H9 (cell line): ENCODE results near the gene DEFB132. TPM values are rescaled to one million over a fixed set of nuclear protein-coding genes. Genes with fewer than 3 reads are reported as not detected.

Source experiments
- DNase-seq: peaks from one replicate; pipeline ENCODE4 v3.0.0-alpha.2; 2017
- H2AFZ ChIP-seq: one replicate; pipeline ENCODE4 v1.6.1; 2013; ENCODE audit warnings: mild to moderate bottlenecking, low read length, control low read depth, moderate library complexity
- H2AK5ac ChIP-seq: 2 replicates; pipeline ENCODE4 v1.6.1; 2013; ENCODE audit warnings: low read length, control low read depth, mixed read lengths; ENCODE audit not compliant: insufficient read length
- H2BK120ac ChIP-seq: one replicate; pipeline ENCODE4 v1.6.1; 2013; ENCODE audit warnings: low read depth, mild to moderate bottlenecking, low read length, control low read depth, inconsistent platforms; ENCODE audit not compliant: poor library complexity, severe bottlenecking
- H2BK12ac ChIP-seq: 2 replicates; pipeline ENCODE4 v1.6.1; 2013; ENCODE audit warnings: low read length, control low read depth, mixed read lengths, low read depth; ENCODE audit not compliant: insufficient read length
- H2BK15ac ChIP-seq: 2 replicates; pipeline ENCODE4 v1.6.1; 2013; ENCODE audit warnings: low read depth, low read length, control low read depth
- H2BK20ac ChIP-seq: one replicate; pipeline ENCODE4 v1.6.1; 2013; ENCODE audit warnings: low read depth, mild to moderate bottlenecking, low read length, control low read depth, inconsistent platforms; ENCODE audit not compliant: poor library complexity, severe bottlenecking
- H2BK5ac ChIP-seq: 2 replicates; pipeline ENCODE4 v1.6.1; 2013; ENCODE audit warnings: low read length, control low read depth, mixed read lengths; ENCODE audit not compliant: insufficient read length
- H3K14ac ChIP-seq: 2 replicates; pipeline ENCODE4 v1.6.1; 2013; ENCODE audit warnings: low read length, control low read depth; ENCODE audit not compliant: insufficient read depth
- H3K18ac ChIP-seq: 2 replicates; pipeline ENCODE4 v1.6.1; 2013; ENCODE audit warnings: low read depth, mild to moderate bottlenecking, mixed read lengths, low read length, control low read depth; ENCODE audit not compliant: insufficient read length
- H3K23ac ChIP-seq: 2 replicates; pipeline ENCODE4 v1.6.1; 2013; ENCODE audit warnings: low read length, control low read depth, mixed read lengths, low read depth; ENCODE audit not compliant: insufficient read length
- H3K23me2 ChIP-seq: 2 replicates; pipeline ENCODE4 v1.6.1; 2013; ENCODE audit warnings: low read depth, mild to moderate bottlenecking, mixed read lengths, low read length, control low read depth; ENCODE audit not compliant: insufficient read length, poor library complexity, severe bottlenecking
- H3K27ac ChIP-seq: 2 replicates; pipeline ENCODE4 v1.5.1; 2013; ENCODE audit warnings: low read length, control low read depth, mixed read lengths, low read depth; ENCODE audit not compliant: insufficient read length
- H3K27me3 ChIP-seq: 2 replicates; pipeline ENCODE4 v1.6.1; 2013; ENCODE audit warnings: low read length, control low read depth, inconsistent platforms; ENCODE audit not compliant: insufficient read depth
- H3K4ac ChIP-seq: 2 replicates; pipeline ENCODE4 v1.6.1; 2013; ENCODE audit warnings: low read depth, mild to moderate bottlenecking, control low read depth, inconsistent platforms, low read length, moderate library complexity
- H3K4me1 ChIP-seq: 2 replicates; pipeline ENCODE4 v1.6.1; 2013; ENCODE audit warnings: low read length, control low read depth, inconsistent platforms; ENCODE audit not compliant: insufficient read depth
- H3K4me2 ChIP-seq: 2 replicates; pipeline ENCODE4 v1.6.1; 2013; ENCODE audit warnings: low read length, control low read depth, mixed read lengths; ENCODE audit not compliant: insufficient read length, insufficient read depth
- H3K56ac ChIP-seq: 2 replicates; pipeline ENCODE4 v1.6.1; 2013; ENCODE audit warnings: low read depth, mild to moderate bottlenecking, mixed read lengths, low read length, control low read depth; ENCODE audit not compliant: insufficient read length
- H3K79me1 ChIP-seq: 2 replicates; pipeline ENCODE4 v1.6.1; 2013; ENCODE audit warnings: low read depth, mild to moderate bottlenecking, moderate library complexity, low read length, control low read depth, inconsistent platforms; ENCODE audit not compliant: insufficient read depth, poor library complexity, severe bottlenecking
- H3K79me2 ChIP-seq: 2 replicates; pipeline ENCODE4 v1.6.1; 2013; ENCODE audit warnings: low read length, control low read depth, inconsistent platforms; ENCODE audit not compliant: insufficient read depth
- H3K9ac ChIP-seq: 2 replicates; pipeline ENCODE4 v1.6.1; 2013; ENCODE audit warnings: low read length, control low read depth, mixed read lengths; ENCODE audit not compliant: insufficient read length; ENCODE audit errors: extremely low read depth
- H3K9me3 ChIP-seq: one replicate; pipeline ENCODE4 v1.6.1; 2013; ENCODE audit warnings: low read depth, low read length, inconsistent platforms; ENCODE audit not compliant: control insufficient read depth
- H3T11ph ChIP-seq: one replicate; pipeline ENCODE4 v1.6.1; 2013; ENCODE audit warnings: mild to moderate bottlenecking, low read length, control low read depth, inconsistent platforms
- H4K20me1 ChIP-seq: one replicate; pipeline ENCODE4 v1.6.1; 2013; ENCODE audit not compliant: control insufficient read depth, insufficient read length, insufficient read depth
- H4K5ac ChIP-seq: 2 replicates; pipeline ENCODE4 v1.6.1; 2013; ENCODE audit warnings: low read depth, mild to moderate bottlenecking, mixed read lengths, low read length, control low read depth; ENCODE audit not compliant: insufficient read length
- H4K8ac ChIP-seq: replicated peaks from 2 replicates; pipeline ENCODE4 v1.6.1; 2013; ENCODE audit warnings: low read length, control low read depth, mixed read lengths, low read depth; ENCODE audit not compliant: insufficient read length
- H4K91ac ChIP-seq: 2 replicates; pipeline ENCODE4 v1.6.1; 2013; ENCODE audit warnings: low read depth, mild to moderate bottlenecking, moderate library complexity, mixed read lengths, low read length, control low read depth; ENCODE audit not compliant: insufficient read length
- H3K27ac Mint-ChIP-seq, 3 experiments: 2 replicates in 2 of 3; 3 replicates in 1 of 3; pipeline ENCODE4 v1.8.0; 2020 to 2021; ENCODE audit warnings: mixed read lengths in 3 of 3, mild to moderate bottlenecking in 1 of 3, moderate library complexity in 1 of 3
- H3K27me3 Mint-ChIP-seq: 2 replicates; pipeline ENCODE4 v1.8.0; 2021; ENCODE audit warnings: low read depth, mild to moderate bottlenecking, moderate library complexity, mixed read lengths
- H3K36me3 Mint-ChIP-seq, 3 experiments: 2 replicates in 2 of 3; 3 replicates in 1 of 3; pipeline ENCODE4 v1.8.0; 2020 to 2021; ENCODE audit warnings: low read depth in 3 of 3, mixed read lengths in 3 of 3; ENCODE audit not compliant: insufficient read depth in 1 of 3
- H3K4me1 Mint-ChIP-seq, 2 experiments: 2 replicates each; pipeline ENCODE4 v1.8.0; 2020; ENCODE audit warnings: mixed read lengths in 2 of 2
- H3K4me3 Mint-ChIP-seq, 2 experiments: 2 replicates in 1 of 2; 3 replicates in 1 of 2; pipeline ENCODE4 v1.8.0; 2020 to 2021; ENCODE audit warnings: mild to moderate bottlenecking in 2 of 2, mixed read lengths in 2 of 2, moderate library complexity in 1 of 2
- H3K9me3 Mint-ChIP-seq, 2 experiments: 2 replicates in 1 of 2; 3 replicates in 1 of 2; pipeline ENCODE4 v1.8.0; 2020; ENCODE audit warnings: mild to moderate bottlenecking in 2 of 2, mixed read lengths in 2 of 2, moderate library complexity in 1 of 2
- CTCF ChIP-seq: fragments of 200-600 bp; sonication (generic); conservative IDR thresholded peaks from 3 replicates; pipeline ENCODE4 v1.8.0; 2021; ENCODE audit warnings: antibody characterized with exemption, mild to moderate bottlenecking
- WGBS: extraction: QIAGEN DNeasy Blood & Tissue Kit; methylation state at CpG from one replicate; pipeline ENCODE4 v1.1.7; 2013; ENCODE audit warnings: missing lambda C conversion rate, low lambda C conversion rate, mixed read lengths; ENCODE audit not compliant: insufficient read length; ENCODE audit errors: extremely low coverage; 5-methylcytosine and 5-hydroxymethylcytosine counted together
- total RNA-seq: library from RNA; stranded (reverse); gene quantifications from 2 replicates; pipeline ENCODE4 v1.2.1, GENCODE V29; 2021

Gene DEFB132
- total RNA-seq, 1 experiment from 2014 or later, result not detected

GRCh38 chr20:251354-251753 lies 6.2 kb upstream of the DEFB132 start:
- Mint-ChIP-seq H3K4me1 (peaks cover 11 to 12% of the 10 kb centered on the region in 2 experiments), H3K36me3 (no peaks in the 10 kb centered on the region; a peak in 1 of 7 replicates), H3K9me3 (peaks cover 13 to 16% of the 10 kb centered on the region in 2 experiments; a peak in 4 of 5 replicates), H3K4me3 (no peak overlapping the region), H3K27ac (no peak overlapping the region), H3K27me3 (peaks cover 93% of the 10 kb centered on the region)
- no peak overlapping the region for H3K4me2 ChIP-seq
- H3K27me3 ChIP-seq, result peaks cover 42% of the 10 kb centered on the region
- H4K91ac ChIP-seq, result no peak overlapping the region
- no peak overlapping the region for H3K27ac ChIP-seq
- no peak overlapping the region for H3K23ac ChIP-seq
- no peak for TF ChIP-seq CTCF
- H3K4me1 ChIP-seq, result no peaks in the 10 kb centered on the region
- H2AFZ ChIP-seq, result no peak overlapping the region
- no peaks in the 10 kb centered on the region for H3K79me1 ChIP-seq
- no peak overlapping the region for H3K56ac ChIP-seq
- H3K9me3 ChIP-seq, result peaks cover 4% of the 10 kb centered on the region
- H4K20me1 ChIP-seq, result no peaks in the 10 kb centered on the region
- H3T11ph ChIP-seq, result no peak overlapping the region
- H4K8ac ChIP-seq, result no peak overlapping the region
- no peak overlapping the region for H2BK20ac ChIP-seq
- no peak overlapping the region for H2BK15ac ChIP-seq
- H4K5ac ChIP-seq, result no peak overlapping the region
- H3K4ac ChIP-seq, result no peak overlapping the region
- H3K14ac ChIP-seq, result no peak overlapping the region
- no peaks in the 10 kb centered on the region for H3K23me2 ChIP-seq
- WGBS, result no CpG with 5 or more reads among the region's 2 CpGs
- H3K79me2 ChIP-seq, result no peaks in the 10 kb centered on the region
- H2BK12ac ChIP-seq, result no peak overlapping the region
- H2AK5ac ChIP-seq, result no peak overlapping the region
- H2BK5ac ChIP-seq, result no peak overlapping the region
- no peak overlapping the region for H3K18ac ChIP-seq
- no peak for DNase-seq
- H3K9ac ChIP-seq, result no peak overlapping the region
- H2BK120ac ChIP-seq, result no peak overlapping the region
